MG63 (cell line): ENCODE data around the gene RNF115. TPM values are rescaled to one million over a fixed set of nuclear protein-coding genes. Genes with fewer than 3 reads are reported as not detected.
"Not testable (repeated sequence)": the region's sequence is repeated elsewhere in the genome, so short reads cannot be mapped to it uniquely, and the experiment has no call there.

Experiments used
- DNase-seq: peaks from one replicate; pipeline ENCODE4 v3.0.0-alpha.2; 2020
- H3K27me3 ChIP-seq: fragments of 250-450 bp; sonication (Bioruptor Pico); 2 replicates; pipeline ENCODE4 v1.5.1; 2020; ENCODE audit warnings: mild to moderate bottlenecking, moderate library complexity
- H3K36me3 ChIP-seq: fragments of 250-450 bp; sonication (Bioruptor Pico); 2 replicates; pipeline ENCODE4 v1.5.1; 2020; ENCODE audit warnings: mild to moderate bottlenecking, moderate library complexity
- H3K4me3 ChIP-seq: fragments of 250-450 bp; sonication (Bioruptor Pico); 2 replicates; pipeline ENCODE4 v1.5.1; 2020; ENCODE audit warnings: mild to moderate bottlenecking, moderate library complexity
- H3K9me3 ChIP-seq: fragments of 250-450 bp; sonication (Bioruptor Pico); 2 replicates; pipeline ENCODE4 v1.5.1; 2020; ENCODE audit warnings: mild to moderate bottlenecking, moderate library complexity
- total RNA-seq: library from RNA; depleted of rRNA; stranded (reverse); fragments of >200 nt; shearing (Covaris generic); gene quantifications from 2 replicates; pipeline ENCODE4 v1.2.3, GENCODE V29; 2014; ENCODE audit warnings: low replicate concordance

RNF115 gene
- total RNA-seq, 1 experiment from 2014 or later, result 11.3 TPM

- no peak overlapping the region for H3K4me3 ChIP-seq
- H3K9me3 ChIP-seq, result no peaks in the 10 kb centered on the region
- no peak for DNase-seq
- H3K36me3 ChIP-seq, result peaks cover 49% of the 10 kb centered on the region
- H3K27me3 ChIP-seq, result no peaks in the 10 kb centered on the region
Measured at GRCh38 chr1:145843031-145843430, 19.1 kb upstream of the RNF115 start.

- Histone ChIP-seq H3K9me3 (no peaks in the 10 kb centered on the region), H3K27me3 (no peaks in the 10 kb centered on the region), H3K4me3 (no peak overlapping the region), H3K36me3 (peaks cover 93% of the 10 kb centered on the region)
- DNase-seq, result no peak
Measured at GRCh38 chr1:145837656-145838055, 13.8 kb upstream of the RNF115 start.

GRCh38 chr1:145830810-145831209 lies 6.9 kb upstream of the RNF115 start:
- not testable (repeated sequence) for H3K9me3 ChIP-seq, DNase-seq, H3K27me3 ChIP-seq, H3K4me3 ChIP-seq
- H3K36me3 ChIP-seq, result peaks cover 93% of the 10 kb centered on the region

- Histone ChIP-seq H3K4me3 (no peak overlapping the region), H3K9me3 (no peaks in the 10 kb centered on the region), H3K27me3 (no peaks in the 10 kb centered on the region), H3K36me3 (peaks cover 79% of the 10 kb centered on the region)
- DNase-seq, result no peak
Measured at GRCh38 chr1:145828367-145829026, 4.6 kb upstream of the RNF115 start.

- peaks cover 74% of the 10 kb centered on the region for H3K36me3 ChIP-seq
- no peak for DNase-seq
- H3K27me3 ChIP-seq, result no peaks in the 10 kb centered on the region
- H3K4me3 ChIP-seq, result no peak overlapping the region
- H3K9me3 ChIP-seq, result no peaks in the 10 kb centered on the region
Measured at GRCh38 chr1:145827966-145828365, 4.1 kb upstream of the RNF115 start.

- H3K9me3 ChIP-seq, result no peaks in the 10 kb centered on the region
- peaks cover 55% of the 10 kb centered on the region for H3K36me3 ChIP-seq
- H3K4me3 ChIP-seq, result no peak overlapping the region
- no peak for DNase-seq
- H3K27me3 ChIP-seq, result no peaks in the 10 kb centered on the region
Measured at GRCh38 chr1:145826030-145826429, 2.1 kb upstream of the RNF115 start.

- DNase-seq, result no peak
- H3K27me3 ChIP-seq, result no peaks in the 10 kb centered on the region
- H3K9me3 ChIP-seq, result no peaks in the 10 kb centered on the region
- H3K36me3 ChIP-seq, result peaks cover 41% of the 10 kb centered on the region
- H3K4me3 ChIP-seq, result peak overlapping the region; percentile 95
Measured at GRCh38 chr1:145824499-145824842, 576 bp upstream of the RNF115 start.

GRCh38 chr1:145822779-145823331 lies 1.0 kb downstream of the RNF115 start:
- H3K36me3 ChIP-seq, result peaks cover 27% of the 10 kb centered on the region
- DNase-seq, H3K9me3 ChIP-seq, H3K4me3 ChIP-seq, H3K27me3 ChIP-seq: not testable (repeated sequence)

GRCh38 chr1:145818095-145818494 lies 5.8 kb downstream of the RNF115 start:
- not testable (repeated sequence) for H3K9me3 ChIP-seq, H3K36me3 ChIP-seq, H3K27me3 ChIP-seq, H3K4me3 ChIP-seq
- peak; percentile 8 for DNase-seq

GRCh38 chr1:145812977-145813810 lies 10.7 kb downstream of the RNF115 start:
- not testable (repeated sequence) for H3K27me3 ChIP-seq, DNase-seq, H3K4me3 ChIP-seq, H3K36me3 ChIP-seq, H3K9me3 ChIP-seq

GRCh38 chr1:145806844-145807243 lies 17.1 kb downstream of the RNF115 start:
- peaks cover 2% of the 10 kb centered on the region for H3K36me3 ChIP-seq
- no peaks in the 10 kb centered on the region for H3K9me3 ChIP-seq
- H3K4me3 ChIP-seq, result no peak overlapping the region
- no peak for DNase-seq
- H3K27me3 ChIP-seq, result no peaks in the 10 kb centered on the region

GRCh38 chr1:145806408-145806807 lies 17.5 kb downstream of the RNF115 start:
- H3K9me3 ChIP-seq, result no peaks in the 10 kb centered on the region

GRCh38 chr1:145805057-145805456 lies 18.8 kb downstream of the RNF115 start:
- Histone ChIP-seq H3K4me3 (no peak overlapping the region), H3K27me3 (no peaks in the 10 kb centered on the region), H3K36me3 (peaks cover 5% of the 10 kb centered on the region), H3K9me3 (no peaks in the 10 kb centered on the region)
- DNase-seq, result no peak

More at GRCh38 chr1:145806408-145806807, 17.5 kb downstream of the RNF115 start:
- H3K36me3 ChIP-seq, result peaks cover 2% of the 10 kb centered on the region
- no peak overlapping the region for H3K4me3 ChIP-seq
- no peaks in the 10 kb centered on the region for H3K27me3 ChIP-seq
- DNase-seq, result no peak

- Histone ChIP-seq H3K36me3 (peaks cover 9% of the 10 kb centered on the region), H3K27me3 (no peaks in the 10 kb centered on the region), H3K9me3 (no peaks in the 10 kb centered on the region), H3K4me3 (no peak overlapping the region)
- DNase-seq, result no peak
Measured at GRCh38 chr1:145804235-145805045, 19.5 kb downstream of the RNF115 start.

- peaks cover 29% of the 10 kb centered on the region for H3K36me3 ChIP-seq
- DNase-seq, result no peak
- H3K27me3 ChIP-seq, result no peaks in the 10 kb centered on the region
- no peak overlapping the region for H3K4me3 ChIP-seq
- peaks cover 31% of the 10 kb centered on the region for H3K9me3 ChIP-seq
Measured at GRCh38 chr1:145799806-145800205, 24.1 kb downstream of the RNF115 start.

GRCh38 chr1:145796753-145797152 lies 27.1 kb downstream of the RNF115 start:
- Histone ChIP-seq H3K4me3 (no peak overlapping the region), H3K9me3 (peaks cover 31% of the 10 kb centered on the region), H3K27me3 (no peaks in the 10 kb centered on the region), H3K36me3 (peaks cover 42% of the 10 kb centered on the region)
- no peak for DNase-seq
